ACC112 (cell line): Measurements from ENCODE around the gene WRAP73.
A peak's percentile ranks its signal among the peaks of the same experiment; 100 is the strongest.

ENCODE experiments used
- H2AFZ ChIP-seq: fragments of 200-600 bp; sonication (generic); one replicate; pipeline ENCODE4 v1.6.0; 2017; ENCODE audit warnings: antibody characterized with exemption, low read length; ENCODE audit not compliant: unreplicated experiment
- H3K27ac ChIP-seq: fragments of 200-600 bp; sonication (generic); 2 replicates; pipeline ENCODE4 v1.5.1; 2014; ENCODE audit warnings: low read depth, mild to moderate bottlenecking, antibody characterized with exemption, low read length, moderate library complexity
- H3K27me3 ChIP-seq: fragments of 200-600 bp; sonication (generic); 2 replicates; pipeline ENCODE4 v1.6.1; 2014; ENCODE audit warnings: mild to moderate bottlenecking, antibody characterized with exemption, low read length, moderate library complexity, mixed read lengths; ENCODE audit not compliant: insufficient read depth
- H3K36me3 ChIP-seq: fragments of 200-600 bp; sonication (generic); 2 replicates; pipeline ENCODE4 v1.6.1; 2016; ENCODE audit warnings: mild to moderate bottlenecking, antibody characterized with exemption, low read length, moderate library complexity, mixed read lengths; ENCODE audit not compliant: insufficient read depth
- H3K4me1 ChIP-seq: fragments of 200-600 bp; sonication (generic); one replicate; pipeline ENCODE4 v1.6.1; 2016; ENCODE audit warnings: low read length, mixed read lengths; ENCODE audit not compliant: insufficient read depth, unreplicated experiment, control insufficient read depth
- H3K4me3 ChIP-seq: fragments of 200-600 bp; sonication (generic); 2 replicates; pipeline ENCODE4 v1.5.1; 2014; ENCODE audit warnings: mild to moderate bottlenecking, low read depth, low read length
- H3K79me2 ChIP-seq: fragments of 200-600 bp; sonication (generic); one replicate; pipeline ENCODE4 v1.6.0; 2016; ENCODE audit warnings: low read length; ENCODE audit not compliant: control insufficient read depth, unreplicated experiment, insufficient read depth

WRAP73 gene

DNA sequence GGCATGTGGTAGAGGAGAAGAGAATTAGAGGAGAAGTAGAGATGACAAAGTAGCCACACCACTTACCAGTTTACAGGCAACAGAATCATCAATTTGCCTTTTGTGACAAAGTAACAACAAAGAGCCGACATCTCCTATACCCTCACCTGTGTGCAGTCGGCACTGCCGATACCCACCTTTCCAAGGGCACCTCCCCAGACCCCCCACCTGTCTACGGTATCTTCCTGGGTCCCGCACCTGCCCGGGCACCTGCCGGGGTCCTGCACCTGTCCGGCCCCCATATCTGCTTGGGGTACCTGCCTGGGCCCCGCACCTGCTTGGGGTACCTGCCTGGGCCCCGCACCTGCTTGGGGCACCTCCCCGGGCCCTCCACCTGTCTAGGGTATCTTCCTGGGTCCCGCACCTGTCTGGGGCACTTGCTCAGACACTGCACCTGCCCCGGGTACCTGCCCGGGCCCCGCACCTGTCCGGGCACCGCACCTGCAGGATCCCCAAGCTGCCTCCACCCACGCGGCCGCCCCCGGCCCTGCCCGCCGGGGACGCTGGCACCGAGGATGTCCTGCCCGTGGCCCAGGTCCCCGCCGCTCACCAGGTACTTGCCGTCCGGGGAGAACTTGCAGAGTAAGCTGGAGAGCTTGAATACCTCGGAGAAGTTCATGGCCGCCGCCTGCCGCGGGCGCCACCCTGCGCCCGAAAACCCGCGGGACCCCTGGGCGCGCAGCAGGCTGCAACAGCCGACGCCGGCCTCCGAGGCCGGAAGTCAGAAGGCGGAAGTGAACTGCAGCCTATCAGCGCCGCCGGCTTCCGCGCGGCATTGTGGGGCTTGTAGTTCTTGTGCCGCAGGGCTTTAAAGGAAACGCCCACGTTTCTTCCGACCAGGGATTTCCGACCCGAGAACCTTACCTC is at the start of gene WRAP73:
Gene WRAP73 (minus strand): TSS at position 762 of the 906 bp plus-strand sequence. CDS start 104 bp downstream, at position 658.
- H3K4me1 ChIP-seq: peaks cover 5% of the 10 kb centered on the region
- peak within 1 kb of the TSS; percentile 99 for H3K4me3 ChIP-seq
- no peak within 1 kb of the TSS for H3K27ac ChIP-seq
- H2AFZ ChIP-seq: peak within 1 kb of the TSS; percentile 99
- H3K36me3 ChIP-seq: peaks cover under 1% of the 10 kb centered on the region; the same call in 1 of the 2 replicates
- H3K27me3 ChIP-seq: peaks cover 43% of the 10 kb centered on the region
- peaks cover 5% of the 10 kb centered on the region for H3K79me2 ChIP-seq

- no peak overlapping the region for H3K27ac ChIP-seq
These were observed 49.7 kb upstream of the WRAP73 start for GRCh38 chr1:3699596-3699995.

DNA sequence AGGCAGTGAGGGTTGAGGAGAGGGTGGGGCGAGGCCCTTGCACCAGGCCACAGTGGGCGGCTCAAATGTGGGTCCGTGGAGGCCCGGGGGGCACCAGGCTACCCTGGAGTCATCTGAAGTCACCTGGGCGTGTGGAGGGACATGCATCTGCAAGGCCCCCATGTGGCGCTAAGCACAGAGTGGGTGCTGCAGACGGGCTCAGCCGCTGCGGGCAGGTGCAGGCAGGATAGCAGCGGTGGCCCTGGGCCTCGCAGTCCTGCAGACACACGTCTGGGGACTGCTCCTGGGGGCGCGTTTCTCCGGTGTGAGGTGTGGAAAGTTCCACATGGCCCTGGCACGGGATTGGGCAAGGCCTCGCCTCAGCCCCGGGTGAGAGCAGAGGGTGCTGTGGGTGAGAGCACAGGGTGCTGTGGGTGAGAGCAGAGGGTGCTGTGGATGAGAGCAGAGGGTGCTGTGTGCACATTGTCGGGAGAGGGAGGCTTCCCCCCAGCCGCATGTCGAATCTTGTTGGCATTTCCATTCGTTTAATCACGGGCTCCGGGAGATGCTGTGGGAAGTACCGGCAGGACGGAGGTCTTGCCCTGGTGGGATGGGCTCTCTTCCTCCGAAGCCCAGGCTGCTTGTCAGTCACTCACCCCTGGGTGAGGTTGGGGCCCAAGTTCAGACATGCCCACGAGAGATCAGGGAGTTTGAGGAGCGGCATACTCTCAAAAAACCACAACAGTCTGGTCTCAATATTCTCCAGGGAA is 48.9 kb upstream of the WRAP73 start:
- H3K36me3 ChIP-seq: no peaks in the 10 kb centered on the region
- no peak overlapping the region for H3K4me3 ChIP-seq
- H3K27me3 ChIP-seq: peaks cover 37% of the 10 kb centered on the region
- peaks cover 8% of the 10 kb centered on the region for H3K4me1 ChIP-seq
- no peak overlapping the region for H2AFZ ChIP-seq
- no peak overlapping the region for H3K27ac ChIP-seq
- no peaks in the 10 kb centered on the region for H3K79me2 ChIP-seq

More at GRCh38 chr1:3699596-3699995, 49.7 kb upstream of the WRAP73 start:
- peaks cover 37% of the 10 kb centered on the region for H3K27me3 ChIP-seq
- no peaks in the 10 kb centered on the region for H3K79me2 ChIP-seq
- H3K36me3 ChIP-seq: no peaks in the 10 kb centered on the region
- peaks cover 8% of the 10 kb centered on the region for H3K4me1 ChIP-seq
- H2AFZ ChIP-seq: no peak overlapping the region
- no peak overlapping the region for H3K4me3 ChIP-seq

GRCh38 chr1:3697810-3698209 is 47.9 kb upstream of the WRAP73 start:
- H2AFZ ChIP-seq: no peak overlapping the region
- peaks cover 37% of the 10 kb centered on the region for H3K27me3 ChIP-seq
- H3K36me3 ChIP-seq: no peaks in the 10 kb centered on the region
- H3K4me1 ChIP-seq: no peaks in the 10 kb centered on the region
- H3K27ac ChIP-seq: no peak overlapping the region
- no peak overlapping the region for H3K4me3 ChIP-seq
- H3K79me2 ChIP-seq: no peaks in the 10 kb centered on the region

- Histone ChIP-seq H3K79me2 (no peaks in the 10 kb centered on the region), H3K27me3 (peaks cover 40% of the 10 kb centered on the region), H3K36me3 (no peaks in the 10 kb centered on the region), H3K27ac (no peak overlapping the region), H3K4me1 (no peaks in the 10 kb centered on the region), H2AFZ (no peak overlapping the region), H3K4me3 (no peak overlapping the region)
These were observed 47.2 kb upstream of the WRAP73 start for GRCh38 chr1:3697104-3697503.

GRCh38 chr1:3696689-3697088 is 46.8 kb upstream of the WRAP73 start:
- H3K27me3 ChIP-seq: peaks cover 40% of the 10 kb centered on the region
- H3K79me2 ChIP-seq: no peaks in the 10 kb centered on the region
- no peak overlapping the region for H3K27ac ChIP-seq
- H3K4me3 ChIP-seq: no peak overlapping the region
- no peaks in the 10 kb centered on the region for H3K36me3 ChIP-seq
- H2AFZ ChIP-seq: no peak overlapping the region
- no peaks in the 10 kb centered on the region for H3K4me1 ChIP-seq

GRCh38 chr1:3695326-3696217 is 45.7 kb upstream of the WRAP73 start:
- Histone ChIP-seq H3K4me3 (peak overlapping the region; percentile 54), H3K27ac (no peak overlapping the region)

DNA sequence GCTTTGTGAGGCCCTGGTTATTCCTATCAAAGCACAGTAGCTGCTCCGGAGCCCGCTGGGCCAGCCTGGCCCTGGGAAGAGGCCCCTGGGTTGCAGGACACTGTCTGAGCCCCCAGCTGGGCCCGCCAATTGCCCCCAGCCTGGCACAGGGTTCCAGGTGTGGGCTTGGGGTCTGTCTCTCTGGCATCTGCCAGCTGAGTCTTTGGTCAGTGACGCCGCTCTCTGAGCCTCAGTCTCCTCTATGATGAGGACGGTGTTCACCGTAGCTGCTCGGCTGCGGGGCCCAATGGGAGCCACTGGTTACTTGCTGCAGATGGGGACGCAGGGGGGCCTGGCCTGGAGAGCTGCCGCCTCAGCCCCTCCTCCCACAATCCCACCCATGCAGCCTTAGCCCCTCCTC is 43.4 kb upstream of the WRAP73 start:
- Histone ChIP-seq H3K36me3 (no peaks in the 10 kb centered on the region), H3K4me1 (no peaks in the 10 kb centered on the region), H2AFZ (no peak overlapping the region), H3K27ac (no peak overlapping the region), H3K79me2 (no peaks in the 10 kb centered on the region), H3K4me3 (no peak overlapping the region), H3K27me3 (peaks cover 31% of the 10 kb centered on the region)

More at GRCh38 chr1:3695326-3696217, 45.7 kb upstream of the WRAP73 start:
- H3K4me1 ChIP-seq: no peaks in the 10 kb centered on the region
- peak overlapping the region; percentile 55 for H2AFZ ChIP-seq
- no peaks in the 10 kb centered on the region for H3K36me3 ChIP-seq
- no peaks in the 10 kb centered on the region for H3K79me2 ChIP-seq
- H3K27me3 ChIP-seq: peaks cover 33% of the 10 kb centered on the region

DNA sequence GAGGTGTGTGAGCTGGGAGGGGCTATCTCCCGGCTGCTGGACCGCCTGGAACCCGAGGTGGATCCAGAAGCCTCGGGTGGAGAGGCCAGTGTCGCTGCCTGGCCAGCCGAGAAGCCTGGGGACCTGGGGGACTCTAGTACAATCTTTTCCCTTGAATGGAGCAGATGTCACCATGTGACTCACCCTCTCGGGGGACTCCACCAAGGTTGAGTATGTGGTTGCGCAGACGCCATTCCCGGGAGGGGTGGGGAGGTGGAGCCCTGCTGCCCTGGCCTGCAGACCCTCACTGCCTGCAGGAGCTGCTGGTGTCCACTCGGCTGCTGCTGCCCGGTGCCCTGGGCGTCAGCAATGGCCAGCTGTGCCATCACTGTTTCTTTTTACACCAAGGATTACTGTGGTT is 42.7 kb upstream of the WRAP73 start:
- Histone ChIP-seq H3K27ac (no peak overlapping the region), H3K36me3 (no peaks in the 10 kb centered on the region), H3K4me1 (no peaks in the 10 kb centered on the region), H3K27me3 (peaks cover 24% of the 10 kb centered on the region), H3K79me2 (no peaks in the 10 kb centered on the region), H3K4me3 (no peak overlapping the region), H2AFZ (no peak overlapping the region)
